ENCODE measurements around the gene AGK. TPM values are rescaled to one million over a fixed set of nuclear protein-coding genes. Genes with fewer than 3 reads are reported as not detected.
"Not testable (repeated sequence)": the region's sequence is repeated elsewhere in the genome, so short reads cannot be mapped to it uniquely, and the experiment has no call there.

The AGK gene
- total RNA-seq, 1 donor from 2014 or later, result 19.8 TPM

GRCh38 chr7:141646826-141647480 is 95.7 kb downstream of the AGK start:
- Histone ChIP-seq H3K36me3 (peaks cover 9% of the 10 kb centered on the region), H3K4me3 (no peak overlapping the region), H3K27ac (no peak overlapping the region), H3K4me1 (peaks cover 5% of the 10 kb centered on the region), H3K27me3 (ENCODE audit: low read depth) (no peaks in the 10 kb centered on the region), H3K9me3 (no peaks in the 10 kb centered on the region)
- no peak for TF ChIP-seq CTCF (IDR thresholded peaks at IDR 0.05)
- ATAC-seq (no peak), DNase-seq (no peak)
- intact Hi-C loops (cut with DNase I), result no loop called here

- H3K4me3 ChIP-seq; DNase-seq; ATAC-seq; H3K36me3 ChIP-seq; H3K27me3 ChIP-seq (ENCODE audit: low read depth); H3K4me1 ChIP-seq; H3K27ac ChIP-seq; intact Hi-C loops (cut with DNase I); H3K9me3 ChIP-seq: not testable (repeated sequence)
Observed at GRCh38 chr7:141647701-141648100, 96.5 kb downstream of the AGK start.

GRCh38 chr7:141648276-141649114 is 97.3 kb downstream of the AGK start:
- TF ChIP-seq CTCF (IDR thresholded peaks at IDR 0.05), result no peak
- Histone ChIP-seq H3K4me1 (peaks cover 5% of the 10 kb centered on the region), H3K27ac (no peak overlapping the region)

GRCh38 chr7:141649137-141649864 is 98.1 kb downstream of the AGK start:
- no peaks in the 10 kb centered on the region for H3K9me3 ChIP-seq
- peaks cover 17% of the 10 kb centered on the region for H3K36me3 ChIP-seq
- ATAC-seq, result no peak
- no peak for DNase-seq
- H3K4me3 ChIP-seq, result no peak overlapping the region
- intact Hi-C loops (cut with DNase I), result no loop called here
- peaks cover 5% of the 10 kb centered on the region for H3K4me1 ChIP-seq
- no peak for TF ChIP-seq CTCF (IDR thresholded peaks at IDR 0.05)
- no peak overlapping the region for H3K27ac ChIP-seq
- no peaks in the 10 kb centered on the region for H3K27me3 ChIP-seq (ENCODE audit: low read depth)

More at GRCh38 chr7:141648276-141649114, 97.3 kb downstream of the AGK start:
- Histone ChIP-seq H3K9me3 (no peaks in the 10 kb centered on the region), H3K4me3 (no peak overlapping the region), H3K36me3 (peaks cover 16% of the 10 kb centered on the region), H3K27me3 (ENCODE audit: low read depth) (no peaks in the 10 kb centered on the region)
- intact Hi-C loops (cut with DNase I), result no loop called here
- ATAC-seq (no peak), DNase-seq (no peak)

GRCh38 chr7:141649865-141650634 is 98.8 kb downstream of the AGK start:
- Histone ChIP-seq H3K4me1 (peaks cover 5% of the 10 kb centered on the region), H3K9me3 (no peaks in the 10 kb centered on the region), H3K27ac (peak overlapping the region; percentile 12), H3K36me3 (peaks cover 21% of the 10 kb centered on the region), H3K4me3 (no peak overlapping the region), H3K27me3 (ENCODE audit: low read depth) (no peaks in the 10 kb centered on the region)
- no peak for DNase-seq
- peak; percentile 55 for TF ChIP-seq CTCF (IDR thresholded peaks at IDR 0.05)
- intact Hi-C loops (cut with DNase I), result no loop called here
- peak; percentile 79 to 80 for ATAC-seq
